ENCODE results near the gene HSPA12B.
A peak's percentile ranks its signal among the peaks of the same experiment; 100 is the strongest.
"Not testable (repeated sequence)": the region's sequence is repeated elsewhere in the genome, so short reads cannot be mapped to it uniquely, and the experiment has no call there.

The HSPA12B gene

GRCh38 chr20:3787324-3788014 lies 55.0 kb downstream of the HSPA12B start:
- DNase-seq (ENCODE audit: low read depth) = no peak

DNA sequence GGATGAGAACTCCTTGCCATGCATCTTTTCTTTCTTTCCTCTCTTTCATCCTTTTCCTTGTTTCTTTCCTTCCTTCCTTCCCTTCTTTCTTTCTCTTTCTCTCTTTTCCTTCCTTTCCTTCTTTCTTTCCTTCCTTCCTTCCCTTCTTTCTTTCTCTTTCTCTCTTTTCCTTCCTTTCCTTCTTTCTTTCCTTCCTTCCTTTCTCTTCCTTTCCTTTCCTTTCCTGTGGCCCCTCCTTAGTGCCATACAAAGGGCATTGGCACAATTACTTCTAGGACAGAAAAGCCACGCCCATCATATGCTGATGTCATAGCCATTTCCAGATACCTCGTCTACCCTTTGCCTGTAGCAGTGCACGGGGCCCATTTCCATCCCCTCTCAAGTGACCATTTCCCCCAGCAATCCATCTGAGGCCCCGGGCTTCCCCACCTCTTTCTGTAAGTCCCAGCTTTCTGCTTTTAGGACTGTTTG lies 56.2 kb downstream of the HSPA12B start:
- no peak for DNase-seq (ENCODE audit: low read depth)

GRCh38 chr20:3789201-3789600 lies 56.7 kb downstream of the HSPA12B start:
- not testable (repeated sequence) for DNase-seq (ENCODE audit: low read depth)

DNA sequence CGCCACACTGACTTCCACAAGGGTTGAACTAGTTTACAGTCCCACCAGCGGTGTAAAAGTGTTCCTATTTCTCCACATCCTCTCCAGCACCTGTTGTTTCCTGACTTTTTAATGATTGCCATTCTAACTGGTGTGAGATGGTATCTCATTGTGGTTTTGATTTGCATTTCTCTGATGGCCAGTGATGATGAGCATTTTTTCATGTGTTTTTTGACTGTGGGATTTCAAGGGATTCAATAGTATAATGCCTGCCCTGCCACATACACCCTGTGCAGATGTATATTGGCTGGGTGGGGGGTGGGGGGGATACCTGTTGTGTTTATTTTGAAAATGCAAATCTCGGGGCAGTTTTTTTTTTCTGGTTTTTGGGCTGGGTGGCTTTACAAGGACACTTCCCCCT lies 61.7 kb downstream of the HSPA12B start:
- not testable (repeated sequence) for DNase-seq (ENCODE audit: low read depth)

GRCh38 chr20:3794701-3795420 lies 62.4 kb downstream of the HSPA12B start:
- no peak for DNase-seq (ENCODE audit: low read depth)

- DNase-seq (ENCODE audit: low read depth) = peak; percentile 81
Observed at GRCh38 chr20:3795511-3796468, 63.3 kb downstream of the HSPA12B start, which contains the start of gene CDC25B. CDC25B (plus strand) TSS chr20:3796310; CDS start chr20:3796532, 222 bp downstream.

DNA sequence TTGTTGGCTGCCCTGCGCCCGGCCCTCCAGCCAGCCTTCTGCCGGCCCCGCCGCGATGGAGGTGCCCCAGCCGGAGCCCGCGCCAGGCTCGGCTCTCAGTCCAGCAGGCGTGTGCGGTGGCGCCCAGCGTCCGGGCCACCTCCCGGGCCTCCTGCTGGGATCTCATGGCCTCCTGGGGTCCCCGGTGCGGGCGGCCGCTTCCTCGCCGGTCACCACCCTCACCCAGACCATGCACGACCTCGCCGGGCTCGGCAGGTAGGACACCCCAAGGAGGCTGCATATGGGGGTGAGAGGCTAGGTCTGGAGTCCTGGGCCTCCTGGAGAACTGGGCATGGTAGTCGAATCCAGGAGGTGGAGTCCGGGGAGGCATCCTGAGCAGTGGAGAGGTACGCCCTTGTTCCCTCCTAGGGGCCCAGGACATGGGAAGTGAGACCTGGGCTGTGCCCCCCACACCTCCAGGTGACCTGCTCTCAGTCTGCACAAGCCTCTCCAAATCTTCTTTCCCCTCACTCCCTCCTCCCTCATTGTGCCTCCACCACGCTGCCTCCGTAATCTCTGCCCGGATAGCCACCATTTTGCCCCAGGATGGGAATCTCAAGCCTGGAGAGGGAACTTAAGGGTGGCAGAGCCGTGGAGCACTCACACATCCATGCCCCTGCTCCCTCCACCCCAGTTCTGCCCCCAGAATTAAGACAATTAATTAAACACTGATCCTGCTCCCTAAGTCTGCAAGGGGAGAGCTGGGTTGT lies 64.2 kb downstream of the HSPA12B start:
- DNase-seq (ENCODE audit: low read depth) = no peak

- DNase-seq (ENCODE audit: low read depth) = no peak
Observed at GRCh38 chr20:3797226-3797545, 64.7 kb downstream of the HSPA12B start.

- DNase-seq (ENCODE audit: low read depth) = no peak
Observed at GRCh38 chr20:3797592-3798372, 65.3 kb downstream of the HSPA12B start.

- no peak for DNase-seq (ENCODE audit: low read depth)
Observed at GRCh38 chr20:3798373-3798768, 65.9 kb downstream of the HSPA12B start.

- no peak for DNase-seq (ENCODE audit: low read depth)
Observed at GRCh38 chr20:3798908-3799248, 66.4 kb downstream of the HSPA12B start.

DNA sequence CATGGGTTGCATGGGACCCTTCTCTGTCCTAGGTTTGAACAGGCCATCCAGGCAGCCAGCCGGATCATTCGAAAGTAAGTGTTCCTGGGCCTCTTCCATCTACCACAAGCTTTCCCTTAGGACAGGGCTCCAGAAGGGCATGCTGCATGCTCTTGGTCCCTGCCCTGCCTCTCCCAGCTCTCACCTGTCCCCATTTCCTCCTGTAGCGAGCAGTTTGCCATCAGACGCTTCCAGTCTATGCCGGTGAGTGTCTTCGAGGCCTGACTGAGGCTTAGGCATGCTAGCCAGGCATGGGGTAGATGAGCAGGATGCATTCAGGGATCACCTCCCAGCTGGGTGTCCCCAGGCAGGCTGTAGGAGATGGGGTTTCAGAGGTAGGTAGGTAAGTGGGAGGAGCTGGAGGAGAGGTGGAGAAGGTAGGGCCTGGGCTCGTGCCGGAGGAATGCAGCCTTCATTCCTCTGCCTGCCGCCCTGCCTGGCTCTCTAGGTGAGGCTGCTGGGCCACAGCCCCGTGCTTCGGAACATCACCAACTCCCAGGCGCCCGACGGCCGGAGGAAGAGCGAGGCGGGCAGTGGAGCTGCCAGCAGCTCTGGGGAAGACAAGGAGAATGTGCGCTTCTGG lies 67.9 kb downstream of the HSPA12B start:
- DNase-seq (ENCODE audit: low read depth) = no peak

GRCh38 chr20:3800878-3801260 lies 68.4 kb downstream of the HSPA12B start:
- no peak for DNase-seq (ENCODE audit: low read depth)

- no peak for DNase-seq (ENCODE audit: low read depth)
Observed at GRCh38 chr20:3801299-3801698, 68.8 kb downstream of the HSPA12B start.

GRCh38 chr20:3801846-3802245 lies 69.4 kb downstream of the HSPA12B start:
- no peak for DNase-seq (ENCODE audit: low read depth)

Measured in GM04504 (cell line).